GM10266 (cell line): Measurements from ENCODE around the gene KL.

ENCODE experiments used
- DNase-seq: peaks from one replicate; pipeline ENCODE4 v3.0.0; 2012; ENCODE audit errors: extremely low spot score
- CTCF ChIP-seq: IDR thresholded peaks from 2 replicates; pipeline ENCODE4 v1.5.1; 2012; ENCODE audit warnings: mild to moderate bottlenecking, low read depth; ENCODE audit not compliant: control insufficient read depth, insufficient read depth; ENCODE audit errors: missing control alignments

The KL gene

DNA sequence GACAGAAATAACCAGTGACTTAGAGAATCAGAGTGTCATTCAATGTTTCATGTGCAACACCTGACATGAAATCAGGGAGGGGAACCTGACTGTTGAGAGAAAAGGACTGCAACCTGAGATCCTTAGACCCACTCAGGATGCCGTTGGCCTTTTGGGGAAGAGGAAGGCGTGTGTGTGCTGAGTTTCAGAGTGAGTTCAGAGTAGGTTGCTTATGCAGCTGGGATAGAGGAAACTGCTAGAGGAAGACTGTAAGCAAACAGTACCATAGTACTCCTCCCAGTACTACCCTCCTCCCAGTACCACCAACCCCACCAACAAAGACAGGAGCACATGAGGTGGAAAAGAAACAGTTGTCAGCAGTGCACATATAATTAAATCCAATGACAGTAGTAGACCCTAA lies 63.7 kb downstream of the KL start:
- no peak for TF ChIP-seq CTCF

GRCh38 chr13:33080972-33081590 lies 64.9 kb downstream of the KL start:
- DNase-seq = no peak
- no peak for TF ChIP-seq CTCF

More for the DNA sequence above, 63.7 kb downstream of the KL start:
- no peak for DNase-seq

GRCh38 chr13:33081666-33082065 lies 65.4 kb downstream of the KL start:
- no peak for TF ChIP-seq CTCF
- no peak for DNase-seq

DNA sequence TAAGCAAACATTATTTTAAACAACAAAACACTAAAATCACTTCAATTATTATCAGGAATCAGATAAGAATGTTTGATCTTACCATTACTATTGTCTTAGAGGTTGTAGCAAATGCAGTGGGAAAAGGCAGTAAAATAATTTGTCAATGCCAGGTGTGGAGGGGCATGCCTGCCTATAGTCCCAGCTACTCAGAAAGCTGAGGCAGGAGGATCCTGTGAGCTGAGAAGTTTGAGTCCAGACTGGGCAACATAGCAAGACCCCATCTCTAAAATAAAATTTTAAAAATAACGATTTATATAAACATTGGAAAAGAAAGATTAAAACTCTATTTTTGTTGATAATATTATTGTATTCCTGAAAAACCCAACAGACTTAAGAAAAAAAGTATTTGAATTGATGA lies 66.8 kb downstream of the KL start:
- DNase-seq = no peak
- no peak for TF ChIP-seq CTCF

GRCh38 chr13:33087091-33087490 lies 70.9 kb downstream of the KL start:
- DNase-seq = no peak
- TF ChIP-seq CTCF = no peak

DNA sequence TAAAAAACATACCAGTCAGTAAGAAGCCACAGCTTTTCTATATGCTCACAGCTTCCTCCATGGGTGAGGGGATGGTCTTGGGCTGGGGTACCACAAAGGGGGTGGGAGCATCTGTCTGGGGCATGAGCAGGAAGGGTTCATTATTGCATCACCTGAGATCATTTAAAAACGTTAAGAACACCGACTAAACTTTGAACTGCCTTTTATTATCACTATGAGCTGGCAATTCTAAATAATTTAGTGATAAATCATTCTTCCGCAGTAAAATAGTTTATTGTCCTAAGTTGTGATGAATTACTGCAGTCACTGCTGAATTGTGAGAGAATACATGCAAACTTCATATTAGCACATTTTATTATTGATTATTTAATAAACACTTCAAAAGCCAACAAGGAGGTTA lies 71.6 kb downstream of the KL start:
- DNase-seq = no peak
- TF ChIP-seq CTCF = no peak

DNA sequence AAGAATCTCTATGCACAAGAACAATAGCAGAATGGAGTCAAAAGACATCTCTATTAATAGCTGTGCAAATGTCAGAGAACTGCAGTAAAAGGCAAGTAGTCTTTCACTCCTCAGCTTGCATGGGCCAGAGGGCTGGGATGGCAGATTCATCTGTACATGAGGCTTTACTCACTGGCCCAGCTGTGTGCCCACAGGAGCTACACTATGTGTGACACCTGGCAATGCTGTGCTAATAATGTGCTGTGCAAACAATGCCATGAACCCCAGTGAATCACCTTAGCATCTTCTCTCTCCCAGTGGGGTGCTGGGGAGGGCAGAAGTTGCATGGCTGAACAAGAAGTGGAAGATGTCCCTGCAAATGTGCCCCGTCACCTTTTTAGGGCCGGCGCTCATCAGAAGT lies 73.1 kb downstream of the KL start:
- TF ChIP-seq CTCF = no peak
- DNase-seq = no peak
